Measurements from ENCODE around the gene AP4M1.
A peak's percentile ranks its signal among the peaks of the same experiment; 100 is the strongest.

The AP4M1 gene

GRCh38 chr7:100101016-100101862 is at the start of gene AP4M1, which contains the start of gene MCM7:
AP4M1 (plus strand) TSS chr7:100101643; CDS start chr7:100101715, 72 bp downstream.
MCM7 (minus strand) TSS chr7:100101397; CDS start chr7:100101294, 103 bp downstream.
- peak; percentile 92 for ATAC-seq

GRCh38 chr7:100053215-100053614 is 48.2 kb upstream of the AP4M1 start:
- no peak for ATAC-seq

- ATAC-seq, result no peak
Observed at GRCh38 chr7:100057006-100057405, 44.4 kb upstream of the AP4M1 start.

- ATAC-seq, result no peak
Observed at GRCh38 chr7:100059251-100059739, 42.1 kb upstream of the AP4M1 start.

- ATAC-seq, result no peak
Observed at GRCh38 chr7:100061518-100062193, 39.8 kb upstream of the AP4M1 start.

- ATAC-seq, result no peak
Observed at GRCh38 chr7:100063376-100063775, 38.1 kb upstream of the AP4M1 start.

GRCh38 chr7:100064162-100064561 is 37.3 kb upstream of the AP4M1 start:
- ATAC-seq, result no peak

GRCh38 chr7:100065452-100066186 is 35.8 kb upstream of the AP4M1 start:
- no peak for ATAC-seq

GRCh38 chr7:100066953-100067352 is 34.5 kb upstream of the AP4M1 start:
- ATAC-seq, result no peak

GRCh38 chr7:100069991-100070390 is 31.5 kb upstream of the AP4M1 start:
- no peak for ATAC-seq

- no peak for ATAC-seq
Observed at GRCh38 chr7:100071018-100071723, 30.3 kb upstream of the AP4M1 start.

GRCh38 chr7:100072462-100072861 is 29.0 kb upstream of the AP4M1 start:
- ATAC-seq, result no peak

GRCh38 chr7:100074841-100075240 is 26.6 kb upstream of the AP4M1 start:
- no peak for ATAC-seq

- ATAC-seq, result no peak
Observed at GRCh38 chr7:100075418-100075817, 26.0 kb upstream of the AP4M1 start.

- no peak for ATAC-seq
Observed at GRCh38 chr7:100077205-100077604, 24.2 kb upstream of the AP4M1 start.

- no peak for ATAC-seq
Observed at GRCh38 chr7:100079024-100079560, 22.4 kb upstream of the AP4M1 start.

GRCh38 chr7:100080907-100081534 is 20.4 kb upstream of the AP4M1 start:
- no peak for ATAC-seq

- peak; percentile 88 to 91 for ATAC-seq
Observed at GRCh38 chr7:100081535-100082102, 19.8 kb upstream of the AP4M1 start, which contains the start of gene ZNF3. ZNF3 (minus strand) TSS chr7:100081723; CDS start chr7:100077357, 4,366 bp downstream.

GRCh38 chr7:100082978-100083377 is 18.5 kb upstream of the AP4M1 start:
- no peak for ATAC-seq

- no peak for ATAC-seq
Observed at GRCh38 chr7:100085515-100085914, 15.9 kb upstream of the AP4M1 start.

Measured in activated CD4-positive, CD25-positive, alpha-beta regulatory T cell treated with anti-CD3 and anti-CD28 coated beads, Interleukin-2, amount 50 U/mL, for 24 hours (primary cell).